Heart left ventricle (tissue), 13 donors: ENCODE results near the gene IL1RAPL1.

ENCODE experiments used
- CTCF ChIP-seq, 12 donors: fragments of 200-600 bp; sonication (generic) in 4 of 12; IDR thresholded peaks; one replicate each; pipeline versions ENCODE4 v1.5.0 to v1.8.0; 2018 to 2022; ENCODE audit warnings: antibody characterized with exemption in 12 of 12, mild to moderate bottlenecking in 5 of 12
- POLR2A ChIP-seq, 2 donors: fragments of 450-650 bp; IDR thresholded peaks; one replicate each; pipeline ENCODE4 v1.6.1; 2017; ENCODE audit warnings: antibody characterized with exemption in 2 of 2, mild to moderate bottlenecking in 2 of 2, moderate library complexity in 2 of 2
- donor health status: ischemic (EF 13 %, LVEDD 7.1; RV severe dilation, severe dysfunction).
- donor health status: DM: no; HTN: yes; CAD: no.
- donor health status: DM: no; HTN: no; CAD: no.
- donor health status: ischemic (EF 25% LVEDD 6.9; RV normal size, moderate dysfunction).
- donor health status: ischemic (EF 25% LVEDD 5.7; RV mildly dilated, moderate dysfunction).
- donor health status: ischemic (EF 35%, LVEDD 5.7; RV mildly dilated, moderate dysfunction).
- donor health status: nonischemic (EF 11% LVEDD 7.7; RV severe dilation, severe dysfunction).
- donor health status: DM: yes; HTN: yes; CAD: no.
- donor health status: PGD.
- donor health status: ischemic (EF 29% LVEDD 5.4; RV normal size, mild dysfunction).
- donor health status: nonischemic (EF 23%, LVEDD 6.1; RV moderate dilation, normal function).

- TF ChIP-seq CTCF (IDR thresholded peaks at IDR 0.05) (no peak), POLR2A (IDR thresholded peaks at IDR 0.05) (no peak)
Measured at GRCh38 chrX:29196501-29196900, 609.3 kb downstream of the IL1RAPL1 start.
